ENCODE measurements around the gene AKAP5. TPM values are rescaled to one million over a fixed set of nuclear protein-coding genes. Genes with fewer than 3 reads are reported as not detected.

Gene AKAP5
- total and polyA plus RNA-seq, 2 donors from 2014 or later: 0.71 to 5.1 TPM

- intact Hi-C loops (cut with DNase I): no loop called here
- Histone ChIP-seq H3K27me3 (ENCODE audit: control insufficient read depth, insufficient read depth, low read length) (no peaks in the 10 kb centered on the region), H3K27ac (ENCODE audit: low read depth in 2 of 2, low read length in 2 of 2) (no peak overlapping the region), H3K4me3 (ENCODE audit: low read length in 3 of 3) (no peak overlapping the region), H3K36me3 (ENCODE audit: control insufficient read depth in 2 of 3, insufficient read depth in 3 of 3, low read length in 3 of 3) (peaks cover 0 to 11% (median 9%) of the 10 kb centered on the region in 3 donors), H3K9me3 (ENCODE audit: control insufficient read depth in 2 of 3, insufficient read depth in 1 of 3, low read length in 3 of 3) (no peaks in the 10 kb centered on the region), H3K4me1 (ENCODE audit: control insufficient read depth in 2 of 3, insufficient read depth in 2 of 3, low read depth in 1 of 3, low read length in 3 of 3) (no peaks in the 10 kb centered on the region), H3K9ac (ENCODE audit: low read length in 3 of 3) (no peak overlapping the region)
- no peak for FAIRE-seq
- TF ChIP-seq, protein P1, sequence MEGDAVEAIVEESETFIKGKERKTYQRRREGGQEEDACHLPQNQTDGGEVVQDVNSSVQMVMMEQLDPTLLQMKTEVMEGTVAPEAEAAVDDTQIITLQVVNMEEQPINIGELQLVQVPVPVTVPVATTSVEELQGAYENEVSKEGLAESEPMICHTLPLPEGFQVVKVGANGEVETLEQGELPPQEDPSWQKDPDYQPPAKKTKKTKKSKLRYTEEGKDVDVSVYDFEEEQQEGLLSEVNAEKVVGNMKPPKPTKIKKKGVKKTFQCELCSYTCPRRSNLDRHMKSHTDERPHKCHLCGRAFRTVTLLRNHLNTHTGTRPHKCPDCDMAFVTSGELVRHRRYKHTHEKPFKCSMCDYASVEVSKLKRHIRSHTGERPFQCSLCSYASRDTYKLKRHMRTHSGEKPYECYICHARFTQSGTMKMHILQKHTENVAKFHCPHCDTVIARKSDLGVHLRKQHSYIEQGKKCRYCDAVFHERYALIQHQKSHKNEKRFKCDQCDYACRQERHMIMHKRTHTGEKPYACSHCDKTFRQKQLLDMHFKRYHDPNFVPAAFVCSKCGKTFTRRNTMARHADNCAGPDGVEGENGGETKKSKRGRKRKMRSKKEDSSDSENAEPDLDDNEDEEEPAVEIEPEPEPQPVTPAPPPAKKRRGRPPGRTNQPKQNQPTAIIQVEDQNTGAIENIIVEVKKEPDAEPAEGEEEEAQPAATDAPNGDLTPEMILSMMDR (IDR thresholded peaks at IDR 0.05; ENCODE audit: borderline replicate concordance, extremely low read depth, insufficient read depth): no peak
- no peak for DNase-seq
Observed at GRCh38 chr14:64488590-64489099, 23.3 kb downstream of the AKAP5 start.

DNA sequence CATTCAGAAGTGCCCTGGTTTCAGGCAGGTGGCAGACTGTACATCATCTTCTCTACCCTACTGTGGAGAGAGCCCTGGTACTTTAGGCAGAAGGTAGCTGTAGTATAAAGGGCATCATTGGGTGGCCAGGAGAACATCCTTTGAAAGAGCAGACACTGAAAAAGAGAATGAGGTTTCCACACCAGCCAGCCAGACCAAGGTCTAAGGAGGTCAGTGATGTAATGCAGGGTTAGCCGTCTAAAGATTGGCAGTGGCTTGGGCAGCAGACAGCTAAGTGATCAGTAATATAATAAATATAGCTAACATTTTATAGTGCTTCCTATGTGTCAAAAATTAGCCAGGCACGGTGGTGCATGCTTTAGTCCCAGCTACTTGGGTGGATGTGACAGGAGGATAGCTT, 26.3 kb downstream of the AKAP5 start:
- no peak for FAIRE-seq
- TF ChIP-seq, protein P1 (IDR thresholded peaks at IDR 0.05; ENCODE audit: borderline replicate concordance, extremely low read depth, insufficient read depth): no peak
- Histone ChIP-seq H3K27ac (ENCODE audit: low read depth in 2 of 2, low read length in 2 of 2) (no peak overlapping the region), H3K4me3 (ENCODE audit: low read length in 3 of 3) (no peak overlapping the region), H3K36me3 (ENCODE audit: control insufficient read depth in 2 of 3, insufficient read depth in 3 of 3, low read length in 3 of 3) (peaks cover 0 to 11% (median 9%) of the 10 kb centered on the region in 3 donors), H3K9me3 (ENCODE audit: control insufficient read depth in 2 of 3, insufficient read depth in 1 of 3, low read length in 3 of 3) (no peaks in the 10 kb centered on the region), H3K9ac (ENCODE audit: low read length in 3 of 3) (no peak overlapping the region), H3K4me1 (ENCODE audit: control insufficient read depth in 2 of 3, insufficient read depth in 2 of 3, low read depth in 1 of 3, low read length in 3 of 3) (no peaks in the 10 kb centered on the region), H3K27me3 (ENCODE audit: control insufficient read depth, insufficient read depth, low read length) (no peaks in the 10 kb centered on the region)
- intact Hi-C loops (cut with DNase I): no loop called here
- DNase-seq: no peak

DNA sequence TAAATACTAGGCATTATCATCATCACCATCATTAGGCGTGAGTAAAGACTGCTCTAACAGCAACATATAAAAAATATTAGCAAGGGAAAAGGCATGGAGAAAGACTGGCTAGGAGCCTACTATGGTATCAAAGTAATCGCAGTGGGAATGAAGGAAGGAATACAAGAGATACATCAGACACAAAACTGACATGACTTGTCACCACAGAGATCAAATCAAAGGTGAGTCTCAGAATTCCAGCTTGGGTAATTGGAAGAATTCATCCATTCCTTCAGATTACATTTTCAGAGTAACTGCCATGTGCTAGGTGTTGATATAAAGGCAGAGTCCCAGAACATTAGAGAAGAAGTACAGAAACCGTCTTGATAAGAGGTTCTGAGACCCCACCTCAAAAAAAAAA, 28.2 kb downstream of the AKAP5 start:
- H3K36me3 ChIP-seq (ENCODE audit: control insufficient read depth in 2 of 3, insufficient read depth in 3 of 3, low read length in 3 of 3): peaks cover 0 to under 1% (median 0%) of the 10 kb centered on the region in 3 donors
- DNase-seq: no peak
- intact Hi-C loops (cut with DNase I): no loop called here
- no peak overlapping the region for H3K27ac ChIP-seq (ENCODE audit: low read depth in 2 of 2, low read length in 2 of 2)
- H3K4me3 ChIP-seq (ENCODE audit: low read length in 3 of 3): no peak overlapping the region
- no peak overlapping the region for H3K9ac ChIP-seq (ENCODE audit: low read length in 3 of 3)
- H3K27me3 ChIP-seq (ENCODE audit: control insufficient read depth, insufficient read depth, low read length): no peaks in the 10 kb centered on the region
- H3K4me1 ChIP-seq (ENCODE audit: control insufficient read depth in 2 of 3, insufficient read depth in 2 of 3, low read depth in 1 of 3, low read length in 3 of 3): no peaks in the 10 kb centered on the region
- TF ChIP-seq, protein P1 (IDR thresholded peaks at IDR 0.05; ENCODE audit: borderline replicate concordance, extremely low read depth, insufficient read depth): no peak
- H3K9me3 ChIP-seq (ENCODE audit: control insufficient read depth in 2 of 3, insufficient read depth in 1 of 3, low read length in 3 of 3): no peaks in the 10 kb centered on the region
- FAIRE-seq: no peak

GRCh38 chr14:64495252-64495651, 30.0 kb downstream of the AKAP5 start:
- no peak for FAIRE-seq
- no peak for DNase-seq
- Histone ChIP-seq H3K36me3 (ENCODE audit: control insufficient read depth in 2 of 3, insufficient read depth in 3 of 3, low read length in 3 of 3) (no peaks in the 10 kb centered on the region), H3K9me3 (ENCODE audit: control insufficient read depth in 2 of 3, insufficient read depth in 1 of 3, low read length in 3 of 3) (no peaks in the 10 kb centered on the region), H3K27me3 (ENCODE audit: control insufficient read depth, insufficient read depth, low read length) (no peaks in the 10 kb centered on the region), H3K27ac (ENCODE audit: low read depth in 2 of 2, low read length in 2 of 2) (no peak overlapping the region), H3K4me1 (ENCODE audit: control insufficient read depth in 2 of 3, insufficient read depth in 2 of 3, low read depth in 1 of 3, low read length in 3 of 3) (no peaks in the 10 kb centered on the region), H3K4me3 (ENCODE audit: low read length in 3 of 3) (no peak overlapping the region), H3K9ac (ENCODE audit: low read length in 3 of 3) (no peak overlapping the region)
- intact Hi-C loops (cut with DNase I): no loop called here
- TF ChIP-seq, protein P1 (IDR thresholded peaks at IDR 0.05; ENCODE audit: borderline replicate concordance, extremely low read depth, insufficient read depth): no peak
